Heart right ventricle (tissue), 16 donors: ENCODE data around the gene ZNHIT6. TPM values are rescaled to one million over a fixed set of nuclear protein-coding genes. Genes with fewer than 3 reads are reported as not detected.

Experiments used
- ATAC-seq, 8 donors: fragments of 200-7000 bp; cut with Tn5 transposase; one replicate each; pipeline ENCODE4 v1.9.1; 2020; ENCODE audit warnings: mild to moderate bottlenecking in 8 of 8, moderate library complexity in 8 of 8, moderate number of reproducible peaks in 1 of 8
- DNase-seq, 2 donors: peaks; one replicate each; pipeline ENCODE4 v3.0.0-alpha.2; 2020
- H3K27ac ChIP-seq, 10 donors: fragments of 200-600 bp; sonication (generic) in 2 of 10; one replicate each; pipeline versions ENCODE4 v1.5.0 to v1.8.0; 2020 to 2022; ENCODE audit warnings: mild to moderate bottlenecking in 3 of 10
- H3K27me3 ChIP-seq, 7 donors: fragments of 200-600 bp; one replicate each; pipeline ENCODE4 v1.8.0; 2021 to 2022; ENCODE audit warnings: mild to moderate bottlenecking in 2 of 7
- H3K36me3 ChIP-seq, 9 donors: fragments of 200-600 bp; sonication (generic) in 1 of 9; one replicate each; pipeline versions ENCODE4 v1.5.0 to v1.8.0; 2020 to 2022; ENCODE audit warnings: mild to moderate bottlenecking in 2 of 9
- H3K4me1 ChIP-seq, 9 donors: fragments of 200-600 bp; sonication (generic) in 1 of 9; one replicate each; pipeline versions ENCODE4 v1.5.0 to v1.8.0; 2020 to 2022; ENCODE audit warnings: mild to moderate bottlenecking in 4 of 9
- H3K4me3 ChIP-seq, 10 donors: fragments of 200-600 bp; sonication (generic) in 2 of 10; one replicate each; pipeline versions ENCODE4 v1.5.0 to v1.8.0; 2020 to 2022; ENCODE audit warnings: mild to moderate bottlenecking in 7 of 10, moderate library complexity in 2 of 10
- H3K9me3 ChIP-seq, 11 donors: fragments of 200-600 bp in 10 of 11; sonication (generic) in 2 of 11; one replicate each; pipeline versions ENCODE4 v1.5.0 to v1.8.0; 2013 to 2022; ENCODE audit warnings: mild to moderate bottlenecking in 2 of 11, control low read depth in 1 of 11, moderate library complexity in 1 of 11
- WGBS, 2 donors: extraction: QIAGEN DNeasy Blood & Tissue Kit; methylation state at CpG; one replicate each; pipeline ENCODE4 v1.1.7; 2013; ENCODE audit warnings: inconsistent platforms in 1 of 2; 5-methylcytosine and 5-hydroxymethylcytosine counted together
- intact Hi-C, 10 donors: fragments of 100-400 bp; cut with DNase I; formaldehyde crosslinking; loops; one replicate each; pipeline versions ENCODE4 v1.11.1 to v1.14.2; 2022
- polyA plus RNA-seq, 2 donors: library from polyadenylated mRNA; stranded (reverse); fragments of 200-250 nt; gene quantifications; one replicate each; pipeline ENCODE4 v1.2.3, GENCODE V29; 2013
- total RNA-seq, 10 donors: library from RNA; stranded (reverse); fragmentation: NEBNext Ultra II Directional in 3 of 10; extraction: Animal tissue kit (Norgen Biotek cat#: 25700) in 3 of 10; gene quantifications; one replicate each; pipeline versions ENCODE4 v1.2.1 to v1.2.4, GENCODE V29; 2021 to 2023
- TF ChIP-seq, protein P1 (sequence below), 9 donors: fragments of 200-600 bp; sonication (generic) in 2 of 9; IDR thresholded peaks; one replicate each; pipeline versions ENCODE4 v1.5.0 to v1.8.0; 2021 to 2022; ENCODE audit warnings: antibody characterized with exemption in 9 of 9, mild to moderate bottlenecking in 5 of 9, moderate library complexity in 1 of 9
- donor health status: Arrhythmogenic right ventricular cardiomyopathy.
- donor health status: ischemic (EF 13 %, LVEDD 7.1; RV severe dilation, severe dysfunction).
- donor health status: healthy with polysubstance abuse.
- donor health status: DM: no; HTN: yes; CAD: no.
- donor health status: DM: no; HTN: no; CAD: no.
- donor health status: ischemic (EF 25% LVEDD 6.9; RV normal size, moderate dysfunction).
- donor health status: ischemic (EF 25% LVEDD 5.7; RV mildly dilated, moderate dysfunction).
- donor health status: healthy.
- donor health status: DM: yes; HTN: yes; CAD: no.
- donor health status: Ischemic cardiomyopathy.
- donor health status: ischemic (EF 35%, LVEDD 5.7; RV mildly dilated, moderate dysfunction).
- donor health status: nonischemic (EF 11% LVEDD 7.7; RV severe dilation, severe dysfunction).
- donor health status: DM: yes; HTN: yes; CAD: no.
- donor health status: PGD.
- donor health status: ischemic (EF 29% LVEDD 5.4; RV normal size, mild dysfunction).
- donor health status: nonischemic (EF 23%, LVEDD 6.1; RV moderate dilation, normal function).

The ZNHIT6 gene
- total and polyA plus RNA-seq, 12 donors = 6.0 to 12.8 (median 10.5) TPM

DNA sequence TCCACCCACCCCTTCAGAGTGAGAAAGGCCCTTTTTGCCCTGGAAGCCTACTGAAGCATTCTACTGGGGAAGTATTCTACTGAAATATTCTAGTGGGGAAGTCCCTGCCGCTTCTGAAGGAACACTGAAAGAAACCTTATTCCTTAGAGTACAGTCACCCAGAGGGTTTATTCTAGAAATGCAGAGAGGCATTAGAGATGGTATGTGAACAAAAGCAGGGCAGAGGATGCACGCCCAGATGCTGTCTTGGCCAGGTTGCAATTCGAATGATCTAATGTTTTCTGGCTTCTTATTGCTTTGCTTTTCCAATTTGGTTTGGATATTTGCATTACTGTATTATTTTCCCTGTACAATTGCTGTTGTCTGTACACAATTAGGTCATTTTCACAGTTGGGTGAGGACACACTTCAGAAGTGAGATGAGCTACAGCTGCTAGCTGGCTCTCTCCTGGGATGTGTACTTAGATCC, 90.6 kb downstream of the ZNHIT6 start:
- intact Hi-C loops = no loop called here
- TF ChIP-seq, protein P1, sequence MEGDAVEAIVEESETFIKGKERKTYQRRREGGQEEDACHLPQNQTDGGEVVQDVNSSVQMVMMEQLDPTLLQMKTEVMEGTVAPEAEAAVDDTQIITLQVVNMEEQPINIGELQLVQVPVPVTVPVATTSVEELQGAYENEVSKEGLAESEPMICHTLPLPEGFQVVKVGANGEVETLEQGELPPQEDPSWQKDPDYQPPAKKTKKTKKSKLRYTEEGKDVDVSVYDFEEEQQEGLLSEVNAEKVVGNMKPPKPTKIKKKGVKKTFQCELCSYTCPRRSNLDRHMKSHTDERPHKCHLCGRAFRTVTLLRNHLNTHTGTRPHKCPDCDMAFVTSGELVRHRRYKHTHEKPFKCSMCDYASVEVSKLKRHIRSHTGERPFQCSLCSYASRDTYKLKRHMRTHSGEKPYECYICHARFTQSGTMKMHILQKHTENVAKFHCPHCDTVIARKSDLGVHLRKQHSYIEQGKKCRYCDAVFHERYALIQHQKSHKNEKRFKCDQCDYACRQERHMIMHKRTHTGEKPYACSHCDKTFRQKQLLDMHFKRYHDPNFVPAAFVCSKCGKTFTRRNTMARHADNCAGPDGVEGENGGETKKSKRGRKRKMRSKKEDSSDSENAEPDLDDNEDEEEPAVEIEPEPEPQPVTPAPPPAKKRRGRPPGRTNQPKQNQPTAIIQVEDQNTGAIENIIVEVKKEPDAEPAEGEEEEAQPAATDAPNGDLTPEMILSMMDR (IDR thresholded peaks at IDR 0.05) = no peak
- 71 to 76% methylated on average over 3 of the region's 3 CpGs for WGBS, 2 donors

DNA sequence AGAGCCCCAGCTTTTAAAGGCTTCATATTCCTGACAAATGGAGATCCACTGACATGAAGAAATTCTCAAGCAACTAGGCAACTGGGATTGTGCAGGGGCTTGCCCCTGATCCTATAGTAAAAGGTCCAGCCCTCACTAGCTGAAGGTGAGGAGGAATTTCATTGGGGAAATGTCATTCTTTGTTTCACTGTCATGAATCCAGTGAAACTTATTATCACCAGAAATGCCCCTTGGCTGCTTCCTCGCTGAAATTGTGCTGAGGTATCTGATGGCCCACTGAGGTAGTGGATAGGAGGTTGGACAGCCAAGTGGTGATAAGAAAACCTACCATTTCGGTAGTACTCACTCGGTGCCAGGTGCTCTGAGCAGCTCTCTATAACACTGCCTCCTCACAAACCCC, 91.5 kb downstream of the ZNHIT6 start:
- ATAC-seq (no peak), DNase-seq (no peak)
- Histone ChIP-seq H3K4me1 (peaks cover 0 to 17% (median 12%) of the 10 kb centered on the region in 9 donors), H3K27me3 (peaks cover 0 to 4% (median 0%) of the 10 kb centered on the region in 7 donors), H3K4me3 (no peak overlapping the region), H3K27ac (no peak overlapping the region), H3K36me3 (peaks cover 0 to 4% (median 0%) of the 10 kb centered on the region in 9 donors), H3K9me3 (peaks cover 0 to 19% (median 10%) of the 10 kb centered on the region in 11 donors)
- TF ChIP-seq, protein P1 (IDR thresholded peaks at IDR 0.05) = no peak
- intact Hi-C loops = no loop called here
- WGBS, 2 donors = 95 to 99% methylated on average over 3 of the region's 3 CpGs

More for the DNA sequence above, 90.6 kb downstream of the ZNHIT6 start:
- H3K36me3 ChIP-seq = peaks cover 0 to 7% (median 0%) of the 10 kb centered on the region in 9 donors
- peaks cover 0 to 8% (median 5%) of the 10 kb centered on the region in 9 donors for H3K4me1 ChIP-seq
- H3K4me3 ChIP-seq = no peak overlapping the region
- no peak for ATAC-seq
- H3K27ac ChIP-seq = no peak overlapping the region
- peaks cover 0 to 4% (median 0%) of the 10 kb centered on the region in 7 donors for H3K27me3 ChIP-seq
- no peak for DNase-seq
- H3K9me3 ChIP-seq = peaks cover 0 to 28% (median 18%) of the 10 kb centered on the region in 11 donors

DNA sequence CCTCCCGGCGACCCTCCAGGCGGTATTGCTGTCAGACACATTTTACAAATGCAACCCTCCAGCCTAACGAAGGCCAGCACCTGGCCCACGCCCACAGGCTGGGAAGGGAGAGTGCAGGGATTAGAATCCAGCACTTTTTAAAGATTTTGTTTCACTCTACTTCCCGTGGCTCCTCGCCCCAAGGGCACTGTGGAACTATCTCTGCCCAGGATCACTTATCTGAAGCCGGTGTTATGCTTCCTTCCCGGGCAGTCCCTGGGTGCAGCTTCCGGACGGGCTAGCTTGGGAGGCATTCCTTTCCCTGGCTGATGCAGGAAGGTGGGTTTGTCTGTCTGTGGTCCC, 91.9 kb downstream of the ZNHIT6 start:
- no peak overlapping the region for H3K27ac ChIP-seq
- peak overlapping the region in 2 of 10 donors; percentile 5 to 20 for H3K4me3 ChIP-seq
- peaks cover 0 to 4% (median 0%) of the 10 kb centered on the region in 7 donors for H3K27me3 ChIP-seq
- H3K4me1 ChIP-seq = peaks cover 0 to 19% (median 13%) of the 10 kb centered on the region in 9 donors
- TF ChIP-seq, protein P1 (IDR thresholded peaks at IDR 0.05) = no peak
- WGBS, 2 donors = 53 to 61% methylated on average over 11 of the region's 11 CpGs
- ATAC-seq (no peak), DNase-seq (no peak)
- intact Hi-C loops = no loop called here
- H3K36me3 ChIP-seq = peaks cover 0 to under 1% (median 0%) of the 10 kb centered on the region in 9 donors
- H3K9me3 ChIP-seq = peaks cover 0 to 15% (median 6%) of the 10 kb centered on the region in 11 donors

DNA sequence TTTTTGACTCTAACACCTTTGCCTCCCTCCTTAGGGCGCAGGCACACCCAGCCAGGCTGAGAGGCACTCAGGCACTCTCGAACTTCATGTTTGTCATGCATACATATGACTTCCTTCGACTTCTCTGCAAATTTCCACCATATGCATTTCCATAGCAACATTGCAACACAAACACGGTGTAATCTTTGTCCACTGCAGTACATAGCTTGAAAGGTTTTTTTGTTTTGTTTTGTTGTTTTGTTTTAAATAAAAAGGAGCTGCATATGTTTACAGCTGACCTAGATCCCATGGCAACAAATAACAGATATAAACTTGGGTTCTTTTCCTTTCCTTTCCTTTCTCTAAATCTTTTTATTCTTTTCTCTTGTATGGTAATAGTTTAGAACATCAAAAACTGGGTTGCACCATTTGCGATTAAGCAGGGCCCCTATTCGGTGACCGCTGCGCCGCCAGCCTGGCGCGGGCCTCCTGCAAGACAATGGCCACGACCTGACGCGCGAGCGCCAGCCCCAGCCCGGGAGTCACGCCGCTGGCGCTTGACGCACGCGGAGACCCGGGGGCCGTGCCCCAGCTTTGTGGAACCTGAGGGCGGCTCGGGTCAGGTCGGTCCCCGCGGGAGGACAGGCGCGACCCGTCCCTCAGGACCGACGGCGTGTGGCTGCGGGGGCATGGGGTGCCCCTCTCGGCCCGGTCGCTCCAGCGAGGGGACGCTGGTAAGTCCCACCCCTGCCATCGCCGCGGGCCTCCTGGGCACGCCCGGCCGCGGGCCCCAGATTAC, 92.5 kb downstream of the ZNHIT6 start:
- no peak for ATAC-seq
- no peak overlapping the region for H3K27ac ChIP-seq
- no peaks in the 10 kb centered on the region for H3K36me3 ChIP-seq
- no peak for DNase-seq
- H3K4me3 ChIP-seq = peak overlapping the region in 2 of 10 donors; percentile 5 to 20
- H3K4me1 ChIP-seq = peaks cover 0 to 22% (median 13%) of the 10 kb centered on the region in 9 donors
- H3K27me3 ChIP-seq = peaks cover 0 to 4% (median 0%) of the 10 kb centered on the region in 7 donors
- TF ChIP-seq, protein P1 (IDR thresholded peaks at IDR 0.05) = no peak
- 30 to 33% methylated on average over 49 of the region's 49 CpGs for WGBS, 2 donors
- intact Hi-C loops = no loop called here
- H3K9me3 ChIP-seq = peaks cover 0 to 9% (median under 1%) of the 10 kb centered on the region in 11 donors
